Thyroid gland (tissue), 4 donors: ENCODE data around the gene RADIL. TPM values are rescaled to one million over a fixed set of nuclear protein-coding genes. Genes with fewer than 3 reads are reported as not detected.
A peak's percentile ranks its signal among the peaks of the same experiment; 100 is the strongest.

Experiments
- DNase-seq, 2 donors: peaks; one replicate each; pipeline ENCODE4 v3.0.0-alpha.2; 2019
- H3K27ac ChIP-seq, 3 donors: fragments of 200-600 bp; sonication (generic); 1 replicate in 2 of 3; 2 replicates in 1 of 3; pipeline ENCODE4 v1.5.1; 2016 to 2019; ENCODE audit warnings: mild to moderate bottlenecking in 1 of 3, moderate library complexity in 1 of 3
- H3K27me3 ChIP-seq: fragments of 200-600 bp; sonication (generic); one replicate; pipeline ENCODE4 v1.5.1; 2019
- H3K36me3 ChIP-seq, 2 donors: fragments of 200-600 bp; sonication (generic); one replicate each; pipeline ENCODE4 v1.5.1; 2016 to 2019
- H3K4me1 ChIP-seq, 2 donors: fragments of 200-600 bp; sonication (generic); one replicate each; pipeline ENCODE4 v1.5.1; 2017 to 2019
- H3K4me3 ChIP-seq, 3 donors: fragments of 200-600 bp; sonication (generic); replicated peaks in 1 of 3; 1 replicate in 2 of 3; 2 replicates in 1 of 3; pipeline ENCODE4 v1.5.1; 2016; ENCODE audit warnings: mild to moderate bottlenecking in 1 of 3
- H3K9me3 ChIP-seq: fragments of 200-600 bp; sonication (generic); one replicate; pipeline ENCODE4 v1.5.1; 2017
- CTCF ChIP-seq, 6 experiments: fragments of 200-600 bp in 3 of 6; fragments of 450-650 bp in 3 of 6; sonication (generic) in 3 of 6; IDR thresholded peaks; one replicate each; pipeline ENCODE4 v1.5.1; 2016 to 2019; ENCODE audit warnings: antibody characterized with exemption in 6 of 6, mild to moderate bottlenecking in 2 of 6, inconsistent platforms in 1 of 6, moderate library complexity in 1 of 6
- POLR2A ChIP-seq, 2 donors: fragments of 450-650 bp; IDR thresholded peaks; one replicate each; pipeline ENCODE4 v1.6.1; 2017; ENCODE audit warnings: antibody characterized with exemption in 2 of 2, mild to moderate bottlenecking in 2 of 2, moderate library complexity in 1 of 2
- WGBS, 2 donors: methylation state at CpG; one replicate each; pipeline ENCODE4 v1.1.5; 2017; 5-methylcytosine and 5-hydroxymethylcytosine counted together
- intact Hi-C: fragments of 100-400 bp; cut with DNase I; formaldehyde crosslinking; loops from one replicate; pipeline ENCODE4 v1.15.1; 2023
- total RNA-seq, 4 donors: library from RNA; depleted of rRNA; stranded (reverse); fragments of >200 nt; gene quantifications; one replicate each; pipeline ENCODE4 v1.2.3, GENCODE V29; 2016

Gene RADIL
- total RNA-seq, 4 donors from 2014 or later = 4.9 to 11.1 (median 7.1) TPM

GRCh38 chr7:4815609-4816418 is 67.7 kb downstream of the RADIL start:
- Histone ChIP-seq H3K4me1 (peaks cover 0 to 10% of the 10 kb centered on the region in 2 donors), H3K27ac (no peak overlapping the region), H3K36me3 (no peaks in the 10 kb centered on the region), H3K9me3 (no peaks in the 10 kb centered on the region), H3K27me3 (no peaks in the 10 kb centered on the region), H3K4me3 (no peak overlapping the region)
- intact Hi-C loops = no loop called here
- TF ChIP-seq CTCF (IDR thresholded peaks at IDR 0.05) (no peak), POLR2A (IDR thresholded peaks at IDR 0.05) (no peak)
- 89 to 94% methylated on average over 21 to 28 of the region's 38 CpGs for WGBS, 2 donors
- DNase-seq = no peak

GRCh38 chr7:4815121-4815520 is 68.4 kb downstream of the RADIL start:
- no peak for DNase-seq
- Histone ChIP-seq H3K4me3 (no peak overlapping the region), H3K9me3 (no peaks in the 10 kb centered on the region), H3K27ac (no peak overlapping the region), H3K27me3 (no peaks in the 10 kb centered on the region), H3K36me3 (no peaks in the 10 kb centered on the region), H3K4me1 (peaks cover 0 to 3% of the 10 kb centered on the region in 2 donors)
- TF ChIP-seq CTCF (IDR thresholded peaks at IDR 0.05) (no peak), POLR2A (IDR thresholded peaks at IDR 0.05) (no peak)
- intact Hi-C loops = no loop called here
- 92 to 94% methylated on average over 3 to 5 of the region's 14 CpGs for WGBS, 2 donors

GRCh38 chr7:4814433-4814832 is 69.1 kb downstream of the RADIL start:
- TF ChIP-seq POLR2A (IDR thresholded peaks at IDR 0.05) (no peak), CTCF (IDR thresholded peaks at IDR 0.05) (no peak)
- H3K9me3 ChIP-seq = no peaks in the 10 kb centered on the region
- no peaks in the 10 kb centered on the region for H3K27me3 ChIP-seq
- no peaks in the 10 kb centered on the region for H3K36me3 ChIP-seq
- H3K4me1 ChIP-seq = no peaks in the 10 kb centered on the region
- no peak overlapping the region for H3K4me3 ChIP-seq
- 84 to 87% methylated on average over 13 to 14 of the region's 14 CpGs for WGBS, 2 donors
- no peak overlapping the region for H3K27ac ChIP-seq
- no peak for DNase-seq
- intact Hi-C loops = no loop called here

GRCh38 chr7:4809666-4810065 is 73.8 kb downstream of the RADIL start:
- Histone ChIP-seq H3K9me3 (no peaks in the 10 kb centered on the region), H3K4me1 (no peaks in the 10 kb centered on the region), H3K4me3 (no peak overlapping the region), H3K36me3 (no peaks in the 10 kb centered on the region), H3K27ac (peak overlapping the region in 1 of 3 donors; percentile 27), H3K27me3 (no peaks in the 10 kb centered on the region)
- DNase-seq = no peak
- TF ChIP-seq POLR2A (IDR thresholded peaks at IDR 0.05) = no peak
- no peak for TF ChIP-seq CTCF (IDR thresholded peaks at IDR 0.05)
- WGBS, 2 donors = 75 to 87% methylated on average over 14 of the region's 14 CpGs
- intact Hi-C loops = loop anchor here (10.0 kb wide), 1 partner anchor 275 kb away; no protein-coding TSS in a partner anchor

- H3K36me3 ChIP-seq = no peaks in the 10 kb centered on the region
- no peaks in the 10 kb centered on the region for H3K4me1 ChIP-seq
- no peaks in the 10 kb centered on the region for H3K9me3 ChIP-seq
- H3K27ac ChIP-seq = peak overlapping the region in 1 of 3 donors; percentile 27
- H3K27me3 ChIP-seq = no peaks in the 10 kb centered on the region
- TF ChIP-seq CTCF (IDR thresholded peaks at IDR 0.05) (no peak), POLR2A (IDR thresholded peaks at IDR 0.05) (no peak)
- no peak overlapping the region for H3K4me3 ChIP-seq
- DNase-seq = no peak
- intact Hi-C loops = loop anchor here (10.0 kb wide), 1 partner anchor 276 kb away; no protein-coding TSS in a partner anchor
- WGBS, 2 donors = 73 to 87% methylated on average over 28 to 34 of the region's 38 CpGs
Observed at GRCh38 chr7:4809091-4809591, 74.4 kb downstream of the RADIL start.
